Prostate gland (tissue), 2 donors: ENCODE measurements around the gene SHC3.

Experiments used
- POLR2A ChIP-seq: fragments of 450-650 bp; IDR thresholded peaks from one replicate; pipeline ENCODE4 v1.6.1; 2016; ENCODE audit warnings: antibody characterized with exemption, mild to moderate bottlenecking
- TF ChIP-seq, protein P1 (sequence below), 4 experiments: fragments of 200-600 bp in 2 of 4; fragments of 450-650 bp in 2 of 4; sonication (generic) in 2 of 4; IDR thresholded peaks; 1 replicate in 3 of 4; 2 replicates in 1 of 4; pipeline ENCODE4 v1.5.1; 2016 to 2019; ENCODE audit warnings: antibody characterized with exemption in 4 of 4, mild to moderate bottlenecking in 2 of 4, moderate library complexity in 2 of 4

DNA sequence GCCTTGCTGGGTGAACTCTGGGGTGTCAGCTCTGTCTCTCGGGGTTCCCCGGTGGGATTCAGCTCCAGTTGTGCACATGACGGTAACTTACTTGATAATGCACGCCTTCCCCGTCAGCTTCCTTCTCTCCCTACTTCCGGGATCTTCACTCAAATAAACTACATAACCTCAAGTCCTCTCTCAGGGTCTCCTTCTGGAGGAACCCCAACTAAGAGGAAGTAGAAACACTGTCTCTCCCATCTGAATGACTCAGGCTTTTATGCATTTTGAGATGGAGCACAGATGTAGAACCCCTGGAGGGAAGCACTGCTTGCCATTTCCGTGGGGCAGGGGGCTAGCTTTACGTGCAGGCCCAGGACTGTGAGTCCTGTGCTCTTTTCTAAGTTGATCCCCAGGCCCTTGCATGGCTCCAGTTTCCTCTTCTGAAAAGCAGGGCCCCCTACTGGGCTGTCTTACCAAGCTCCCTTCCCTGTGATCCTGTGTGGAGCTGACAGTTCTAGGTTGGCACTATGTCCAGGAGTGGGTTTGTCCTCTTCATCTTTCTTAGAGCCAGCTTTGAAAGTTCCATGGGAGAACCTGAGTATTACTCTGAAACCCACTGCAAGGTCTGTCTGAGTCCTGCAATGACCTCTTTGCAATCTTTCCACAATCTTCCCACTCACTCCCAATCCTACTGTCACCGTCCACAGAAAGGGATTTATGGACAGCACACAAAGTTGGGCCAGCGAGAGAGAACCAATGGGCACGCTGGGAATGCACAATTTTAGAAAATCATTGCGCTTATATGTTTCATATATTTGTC is 169.7 kb downstream of the SHC3 start:
- TF ChIP-seq, protein P1, sequence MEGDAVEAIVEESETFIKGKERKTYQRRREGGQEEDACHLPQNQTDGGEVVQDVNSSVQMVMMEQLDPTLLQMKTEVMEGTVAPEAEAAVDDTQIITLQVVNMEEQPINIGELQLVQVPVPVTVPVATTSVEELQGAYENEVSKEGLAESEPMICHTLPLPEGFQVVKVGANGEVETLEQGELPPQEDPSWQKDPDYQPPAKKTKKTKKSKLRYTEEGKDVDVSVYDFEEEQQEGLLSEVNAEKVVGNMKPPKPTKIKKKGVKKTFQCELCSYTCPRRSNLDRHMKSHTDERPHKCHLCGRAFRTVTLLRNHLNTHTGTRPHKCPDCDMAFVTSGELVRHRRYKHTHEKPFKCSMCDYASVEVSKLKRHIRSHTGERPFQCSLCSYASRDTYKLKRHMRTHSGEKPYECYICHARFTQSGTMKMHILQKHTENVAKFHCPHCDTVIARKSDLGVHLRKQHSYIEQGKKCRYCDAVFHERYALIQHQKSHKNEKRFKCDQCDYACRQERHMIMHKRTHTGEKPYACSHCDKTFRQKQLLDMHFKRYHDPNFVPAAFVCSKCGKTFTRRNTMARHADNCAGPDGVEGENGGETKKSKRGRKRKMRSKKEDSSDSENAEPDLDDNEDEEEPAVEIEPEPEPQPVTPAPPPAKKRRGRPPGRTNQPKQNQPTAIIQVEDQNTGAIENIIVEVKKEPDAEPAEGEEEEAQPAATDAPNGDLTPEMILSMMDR (IDR thresholded peaks at IDR 0.05), result no peak
- TF ChIP-seq POLR2A, result no peak
